GM21786 (cell line): Measurements from ENCODE around the gene MAPK11.

ENCODE experiments used
- ATAC-seq: cut with Tn5 transposase; IDR thresholded peaks from one replicate; pipeline ENCODE4 v1.9.1; 2021; ENCODE audit not compliant: unreplicated experiment

MAPK11 gene

GRCh38 chr22:50269970-50270665 lies at the start of gene MAPK11:
Gene MAPK11, minus strand, starts transcription at chr22:50270380. Its CDS starts 88 bp downstream, at chr22:50270292.
- no peak for ATAC-seq

GRCh38 chr22:50319503-50319951 lies 49.3 kb upstream of the MAPK11 start:
- no peak for ATAC-seq

- ATAC-seq = no peak
Measured at GRCh38 chr22:50318698-50319411, 48.7 kb upstream of the MAPK11 start.

- ATAC-seq = no peak
Measured at GRCh38 chr22:50318356-50318697, 48.1 kb upstream of the MAPK11 start.

GRCh38 chr22:50317674-50318073 lies 47.5 kb upstream of the MAPK11 start:
- ATAC-seq = no peak

GRCh38 chr22:50317178-50317577 lies 47.0 kb upstream of the MAPK11 start:
- ATAC-seq = no peak

- no peak for ATAC-seq
Measured at GRCh38 chr22:50316114-50317065, 46.2 kb upstream of the MAPK11 start.

- ATAC-seq = no peak
Measured at GRCh38 chr22:50315289-50316113, 45.3 kb upstream of the MAPK11 start.

- peak; percentile 76 for ATAC-seq
Measured at GRCh38 chr22:50314455-50315288, 44.5 kb upstream of the MAPK11 start.

GRCh38 chr22:50314081-50314454 lies 43.9 kb upstream of the MAPK11 start:
- ATAC-seq = no peak

GRCh38 chr22:50313600-50313999 lies 43.4 kb upstream of the MAPK11 start:
- ATAC-seq = no peak

- no peak for ATAC-seq
Measured at GRCh38 chr22:50313021-50313420, 42.8 kb upstream of the MAPK11 start.

- ATAC-seq = no peak
Measured at GRCh38 chr22:50312371-50312770, 42.2 kb upstream of the MAPK11 start.

- no peak for ATAC-seq
Measured at GRCh38 chr22:50311606-50312351, 41.6 kb upstream of the MAPK11 start.

GRCh38 chr22:50310949-50311444 lies 40.8 kb upstream of the MAPK11 start:
- ATAC-seq = no peak

GRCh38 chr22:50310031-50310722 lies 40.0 kb upstream of the MAPK11 start:
- no peak for ATAC-seq

- no peak for ATAC-seq
Measured at GRCh38 chr22:50309601-50309991, 39.4 kb upstream of the MAPK11 start.

GRCh38 chr22:50308986-50309600 lies 38.9 kb upstream of the MAPK11 start:
- ATAC-seq = no peak
